DOHH2 (cell line): ENCODE data around the gene TCTN1.

Experiments used
- CTCF ChIP-seq: fragments of 200-600 bp; sonication (generic); IDR thresholded peaks from one replicate; pipeline ENCODE4 v1.5.1; 2014; ENCODE audit warnings: antibody characterized with exemption, mild to moderate bottlenecking, low read depth, low read length; ENCODE audit not compliant: poor library complexity, severe bottlenecking
- EZH2phosphoT487 ChIP-seq: fragments of 200-600 bp; sonication (generic); IDR thresholded peaks from 2 replicates; pipeline ENCODE4 v1.6.1; 2017; ENCODE audit warnings: borderline replicate concordance, mild to moderate bottlenecking, antibody characterized with exemption, low read length, moderate library complexity, mixed read lengths

GRCh38 chr12:110597885-110598284, 16.0 kb upstream of the TCTN1 start:
- TF ChIP-seq CTCF, result no peak
- TF ChIP-seq EZH2phosphoT487, result no peak
